Measurements from ENCODE around the gene FBXL2. TPM values are rescaled to one million over a fixed set of nuclear protein-coding genes. Genes with fewer than 3 reads are reported as not detected.
A peak's percentile ranks its signal among the peaks of the same experiment; 100 is the strongest.

FBXL2 gene
- total RNA-seq, 1 experiment from 2014 or later, result 7.2 TPM

DNA sequence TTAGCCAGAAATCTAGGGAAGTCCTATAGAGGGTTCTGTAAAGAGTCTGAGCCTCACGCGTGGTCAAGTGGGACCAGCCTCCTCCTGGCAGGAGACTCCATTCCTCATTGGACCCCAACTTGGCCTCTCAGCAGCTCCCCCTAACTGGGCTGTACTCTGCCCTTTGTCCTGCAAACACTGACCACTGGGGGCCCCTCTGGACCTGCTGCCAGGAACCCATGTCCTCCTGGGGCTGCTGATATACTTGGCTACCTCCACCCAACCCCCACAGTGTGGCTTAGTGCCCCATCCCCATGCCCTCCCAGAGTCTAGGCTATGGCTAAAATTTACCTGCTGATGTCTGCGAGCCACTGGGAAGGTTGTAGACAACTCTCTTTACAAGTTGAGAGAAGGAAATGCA is 100.2 kb downstream of the FBXL2 start:
- Histone ChIP-seq H4K20me1 (ENCODE audit: low read length) (no peaks in the 10 kb centered on the region), H3K27ac (ENCODE audit: low read length) (no peak overlapping the region), H3K9me2 (replicated peaks; ENCODE audit: low read length) (no peaks in the 10 kb centered on the region), H3F3A (ENCODE audit: low read length, unreplicated experiment) (no peaks in the 10 kb centered on the region), H3K4me1 (ENCODE audit: insufficient read depth, low read length) (peaks cover 15% of the 10 kb centered on the region), H3K9ac (ENCODE audit: low read length) (no peak overlapping the region), H2AFZ (ENCODE audit: low read length) (no peak overlapping the region), H3K27me3 (ENCODE audit: low read length) (no peaks in the 10 kb centered on the region), H3K9me3 (ENCODE audit: low read length) (no peaks in the 10 kb centered on the region), H3K4me3 (ENCODE audit: low read length) (no peak overlapping the region), H3K79me2 (ENCODE audit: low read length) (no peaks in the 10 kb centered on the region), H3K4me2 (ENCODE audit: low read length) (no peak overlapping the region), H3K36me3 (ENCODE audit: low read depth, low read length) (peaks cover 12% of the 10 kb centered on the region)
- DNase-seq (no peak), ATAC-seq (no peak; the same call in 1 of the 2 replicates)
- no TSS peak for BruUV-seq (replicated peaks)
- POLR2A ChIA-PET (ENCODE audit: unreplicated experiment), result no interaction called here
- intact Hi-C loops (cut with micrococcal nuclease), result no loop called here
- TF ChIP-seq, protein P1, sequence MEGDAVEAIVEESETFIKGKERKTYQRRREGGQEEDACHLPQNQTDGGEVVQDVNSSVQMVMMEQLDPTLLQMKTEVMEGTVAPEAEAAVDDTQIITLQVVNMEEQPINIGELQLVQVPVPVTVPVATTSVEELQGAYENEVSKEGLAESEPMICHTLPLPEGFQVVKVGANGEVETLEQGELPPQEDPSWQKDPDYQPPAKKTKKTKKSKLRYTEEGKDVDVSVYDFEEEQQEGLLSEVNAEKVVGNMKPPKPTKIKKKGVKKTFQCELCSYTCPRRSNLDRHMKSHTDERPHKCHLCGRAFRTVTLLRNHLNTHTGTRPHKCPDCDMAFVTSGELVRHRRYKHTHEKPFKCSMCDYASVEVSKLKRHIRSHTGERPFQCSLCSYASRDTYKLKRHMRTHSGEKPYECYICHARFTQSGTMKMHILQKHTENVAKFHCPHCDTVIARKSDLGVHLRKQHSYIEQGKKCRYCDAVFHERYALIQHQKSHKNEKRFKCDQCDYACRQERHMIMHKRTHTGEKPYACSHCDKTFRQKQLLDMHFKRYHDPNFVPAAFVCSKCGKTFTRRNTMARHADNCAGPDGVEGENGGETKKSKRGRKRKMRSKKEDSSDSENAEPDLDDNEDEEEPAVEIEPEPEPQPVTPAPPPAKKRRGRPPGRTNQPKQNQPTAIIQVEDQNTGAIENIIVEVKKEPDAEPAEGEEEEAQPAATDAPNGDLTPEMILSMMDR (conservative IDR thresholded peaks at IDR 0.05; ENCODE audit: low read depth, low read length), result no peak
- TF ChIP-seq EZH2phosphoT487 (IDR thresholded peaks at IDR 0.05; ENCODE audit: borderline replicate concordance, low read length), result no peak
- TF ChIP-seq EZH2 (IDR thresholded peaks at IDR 0.05; ENCODE audit: low read length, unreplicated experiment), result no peak
- CTCF ChIA-PET, result no interaction called here

DNA sequence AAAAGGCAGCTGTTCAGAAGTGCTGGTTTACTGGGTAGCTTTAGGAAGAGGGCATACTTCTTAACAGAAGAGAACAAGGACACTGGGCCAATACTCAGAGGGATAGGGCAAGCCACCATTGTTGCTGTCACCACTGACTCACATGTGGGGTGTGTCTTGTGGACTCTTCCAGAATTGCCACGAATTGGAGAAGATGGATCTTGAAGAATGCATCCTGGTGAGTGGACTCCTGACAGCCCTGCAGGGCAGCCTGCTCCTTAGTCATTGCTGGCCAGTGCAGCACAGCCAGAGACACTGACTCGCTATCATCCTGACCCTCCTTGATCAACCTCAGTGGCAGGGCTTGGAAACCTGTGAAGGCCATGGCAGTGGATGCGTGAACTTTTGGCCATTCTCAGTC is 100.7 kb downstream of the FBXL2 start:
- no TSS peak for BruUV-seq (replicated peaks)
- 0 out of 2 replicates have a peak overlapping the region, but pooled peaks have one; percentile 3 for H3K27ac ChIP-seq (ENCODE audit: low read length)
- no peaks in the 10 kb centered on the region for H3K9me3 ChIP-seq (ENCODE audit: low read length)
- peak; percentile 73 for DNase-seq
- no peaks in the 10 kb centered on the region for H3F3A ChIP-seq (ENCODE audit: low read length, unreplicated experiment)
- H3K9me2 ChIP-seq (replicated peaks; ENCODE audit: low read length), result no peaks in the 10 kb centered on the region
- no peak overlapping the region for H3K4me3 ChIP-seq (ENCODE audit: low read length)
- no peak overlapping the region for H3K4me2 ChIP-seq (ENCODE audit: low read length)
- H3K36me3 ChIP-seq (ENCODE audit: low read depth, low read length), result peaks cover 12% of the 10 kb centered on the region
- peaks cover 11% of the 10 kb centered on the region for H3K4me1 ChIP-seq (ENCODE audit: insufficient read depth, low read length)
- H3K9ac ChIP-seq (ENCODE audit: low read length), result no peak overlapping the region
- H3K27me3 ChIP-seq (ENCODE audit: low read length), result no peaks in the 10 kb centered on the region
- CTCF ChIA-PET, result no interaction called here
- POLR2A ChIA-PET (ENCODE audit: unreplicated experiment), result no interaction called here
- no peak for TF ChIP-seq EZH2phosphoT487 (IDR thresholded peaks at IDR 0.05; ENCODE audit: borderline replicate concordance, low read length)
- TF ChIP-seq, protein P1 (conservative IDR thresholded peaks at IDR 0.05; ENCODE audit: low read depth, low read length), result no peak
- TF ChIP-seq EZH2 (IDR thresholded peaks at IDR 0.05; ENCODE audit: low read length, unreplicated experiment), result no peak
- no peak overlapping the region for H2AFZ ChIP-seq (ENCODE audit: low read length)
- ATAC-seq, result peak; percentile 87
- H4K20me1 ChIP-seq (ENCODE audit: low read length), result no peaks in the 10 kb centered on the region
- no peaks in the 10 kb centered on the region for H3K79me2 ChIP-seq (ENCODE audit: low read length)
- intact Hi-C loops (cut with micrococcal nuclease), result no loop called here

DNA sequence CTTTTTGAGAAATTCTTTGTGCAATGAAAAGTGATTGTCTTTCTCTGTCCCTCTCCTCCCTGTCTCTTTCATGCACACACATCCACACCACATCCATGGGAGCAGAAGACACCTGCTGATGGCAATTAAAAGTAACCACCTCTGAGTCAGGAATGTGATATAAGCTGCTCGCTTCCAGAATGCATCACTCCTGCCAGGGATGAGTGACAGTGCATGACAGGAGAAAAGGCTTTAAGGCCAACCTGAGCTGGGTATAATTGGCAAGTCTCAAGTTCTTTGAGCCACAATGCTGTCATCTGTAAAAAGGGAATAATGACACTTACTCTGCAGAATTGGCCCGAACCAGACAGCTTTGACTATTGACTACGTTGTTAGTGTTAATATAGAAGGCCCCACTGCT is 103.4 kb downstream of the FBXL2 start:
- Histone ChIP-seq H3K9ac (ENCODE audit: low read length) (no peak overlapping the region), H3K4me1 (ENCODE audit: insufficient read depth, low read length) (peaks cover 9% of the 10 kb centered on the region), H3K36me3 (ENCODE audit: low read depth, low read length) (peaks cover 20% of the 10 kb centered on the region), H3K79me2 (ENCODE audit: low read length) (no peaks in the 10 kb centered on the region), H3K9me3 (ENCODE audit: low read length) (no peaks in the 10 kb centered on the region), H3K27ac (ENCODE audit: low read length) (no peak overlapping the region), H3F3A (ENCODE audit: low read length, unreplicated experiment) (no peaks in the 10 kb centered on the region), H3K27me3 (ENCODE audit: low read length) (no peaks in the 10 kb centered on the region), H3K4me2 (ENCODE audit: low read length) (no peak overlapping the region), H2AFZ (ENCODE audit: low read length) (no peak overlapping the region), H4K20me1 (ENCODE audit: low read length) (no peaks in the 10 kb centered on the region), H3K9me2 (replicated peaks; ENCODE audit: low read length) (no peaks in the 10 kb centered on the region), H3K4me3 (ENCODE audit: low read length) (no peak overlapping the region)
- DNase-seq, result no peak
- TF ChIP-seq EZH2 (IDR thresholded peaks at IDR 0.05; ENCODE audit: low read length, unreplicated experiment) (no peak), EZH2phosphoT487 (IDR thresholded peaks at IDR 0.05; ENCODE audit: borderline replicate concordance, low read length) (no peak)
- TF ChIP-seq, protein P1 (conservative IDR thresholded peaks at IDR 0.05; ENCODE audit: low read depth, low read length), result no peak
- intact Hi-C loops (cut with micrococcal nuclease), result no loop called here
- no TSS peak for BruUV-seq (replicated peaks)
- ChIA-PET POLR2A (ENCODE audit: unreplicated experiment) (interaction anchor here (0.6 kb wide), 1 partner anchor 40 kb away, joined by 4 read pairs; no protein-coding TSS in a partner anchor), CTCF (no interaction called here)
- ATAC-seq, result no peak
